Hepatocyte (in vitro differentiated cells): ENCODE results near the gene SART3. TPM values are rescaled to one million over a fixed set of nuclear protein-coding genes. Genes with fewer than 3 reads are reported as not detected.

ENCODE experiments used
- DNase-seq: peaks from one replicate; pipeline ENCODE4 v3.0.0-alpha.2; 2016; ENCODE audit warnings: low spot score
- H2AFZ ChIP-seq: fragments of 200-600 bp; sonication (generic); 2 replicates; pipeline ENCODE4 v1.6.0; 2016; ENCODE audit warnings: antibody characterized with exemption, mild to moderate bottlenecking
- H3K27ac ChIP-seq: fragments of 200-600 bp; sonication (generic); 2 replicates; pipeline ENCODE4 v1.5.1; 2016; ENCODE audit warnings: mild to moderate bottlenecking
- H3K27me3 ChIP-seq: fragments of 200-600 bp; sonication (generic); 2 replicates; pipeline ENCODE4 v1.6.1; 2016
- H3K36me3 ChIP-seq: fragments of 200-600 bp; sonication (generic); replicated peaks from 2 replicates; pipeline ENCODE4 v1.5.1; 2016; ENCODE audit warnings: low read depth; ENCODE audit not compliant: insufficient read depth
- H3K4me1 ChIP-seq: fragments of 200-600 bp; sonication (generic); 2 replicates; pipeline ENCODE4 v1.5.1; 2016; ENCODE audit warnings: mild to moderate bottlenecking, moderate library complexity; ENCODE audit not compliant: insufficient read depth
- H3K4me2 ChIP-seq: fragments of 200-600 bp; sonication (generic); 2 replicates; pipeline ENCODE4 v1.6.0; 2016
- H3K4me3 ChIP-seq: fragments of 200-600 bp; sonication (generic); 2 replicates; pipeline ENCODE4 v1.5.1; 2016; ENCODE audit warnings: mild to moderate bottlenecking
- H3K79me2 ChIP-seq: fragments of 200-600 bp; sonication (generic); 2 replicates; pipeline ENCODE4 v1.6.0; 2017; ENCODE audit warnings: mild to moderate bottlenecking
- H3K9me2 ChIP-seq: fragments of 200-600 bp; sonication (generic); replicated peaks from 2 replicates; pipeline ENCODE4 v1.6.0; 2017; ENCODE audit warnings: mild to moderate bottlenecking; ENCODE audit not compliant: insufficient read depth
- H3K9me3 ChIP-seq: fragments of 200-600 bp; sonication (generic); 2 replicates; pipeline ENCODE4 v1.5.1; 2016; ENCODE audit warnings: low read depth, mild to moderate bottlenecking
- H4K20me1 ChIP-seq: fragments of 200-600 bp; sonication (generic); 2 replicates; pipeline ENCODE4 v1.6.0; 2016; ENCODE audit warnings: mild to moderate bottlenecking; ENCODE audit not compliant: insufficient read depth, poor library complexity, severe bottlenecking
- EZH2 ChIP-seq: fragments of 200-600 bp; sonication (generic); IDR thresholded peaks from 2 replicates; pipeline ENCODE4 v1.6.1; 2016; ENCODE audit warnings: antibody characterized with exemption, mild to moderate bottlenecking, borderline replicate concordance
- EZH2phosphoT487 ChIP-seq: fragments of 200-600 bp; sonication (generic); IDR thresholded peaks from one replicate; pipeline ENCODE4 v1.6.1; 2018; ENCODE audit warnings: antibody characterized with exemption, mild to moderate bottlenecking, low read depth, moderate library complexity; ENCODE audit not compliant: unreplicated experiment, severe bottlenecking
- WGBS: methylation state at CpG from one replicate; pipeline ENCODE4 v1.1.6; 2016; ENCODE audit warnings: low lambda C conversion rate; ENCODE audit errors: missing lambda C conversion rate; 5-methylcytosine and 5-hydroxymethylcytosine counted together
- polyA plus RNA-seq: library from polyadenylated mRNA; unstranded; fragments of >200 nt; fragmentation: Nextera tagmentation; extraction: Ambion mirVana; gene quantifications from 2 replicates; pipeline ENCODE4 v1.2.1, GENCODE V29; 2016
- total RNA-seq: library from RNA; depleted of rRNA; stranded (reverse); fragments of >200 nt; gene quantifications from 2 replicates; pipeline ENCODE4 v1.2.3, GENCODE V29; 2014
- TF ChIP-seq, protein P1 (sequence below): fragments of 200-600 bp; sonication (generic); IDR thresholded peaks from 2 replicates; pipeline ENCODE4 v1.5.1; 2016; ENCODE audit warnings: antibody characterized with exemption, mild to moderate bottlenecking; ENCODE audit not compliant: poor library complexity

The SART3 gene
- total and polyA plus RNA-seq, 2 experiments from 2014 or later, result 25.0 to 60.4 TPM

DNA sequence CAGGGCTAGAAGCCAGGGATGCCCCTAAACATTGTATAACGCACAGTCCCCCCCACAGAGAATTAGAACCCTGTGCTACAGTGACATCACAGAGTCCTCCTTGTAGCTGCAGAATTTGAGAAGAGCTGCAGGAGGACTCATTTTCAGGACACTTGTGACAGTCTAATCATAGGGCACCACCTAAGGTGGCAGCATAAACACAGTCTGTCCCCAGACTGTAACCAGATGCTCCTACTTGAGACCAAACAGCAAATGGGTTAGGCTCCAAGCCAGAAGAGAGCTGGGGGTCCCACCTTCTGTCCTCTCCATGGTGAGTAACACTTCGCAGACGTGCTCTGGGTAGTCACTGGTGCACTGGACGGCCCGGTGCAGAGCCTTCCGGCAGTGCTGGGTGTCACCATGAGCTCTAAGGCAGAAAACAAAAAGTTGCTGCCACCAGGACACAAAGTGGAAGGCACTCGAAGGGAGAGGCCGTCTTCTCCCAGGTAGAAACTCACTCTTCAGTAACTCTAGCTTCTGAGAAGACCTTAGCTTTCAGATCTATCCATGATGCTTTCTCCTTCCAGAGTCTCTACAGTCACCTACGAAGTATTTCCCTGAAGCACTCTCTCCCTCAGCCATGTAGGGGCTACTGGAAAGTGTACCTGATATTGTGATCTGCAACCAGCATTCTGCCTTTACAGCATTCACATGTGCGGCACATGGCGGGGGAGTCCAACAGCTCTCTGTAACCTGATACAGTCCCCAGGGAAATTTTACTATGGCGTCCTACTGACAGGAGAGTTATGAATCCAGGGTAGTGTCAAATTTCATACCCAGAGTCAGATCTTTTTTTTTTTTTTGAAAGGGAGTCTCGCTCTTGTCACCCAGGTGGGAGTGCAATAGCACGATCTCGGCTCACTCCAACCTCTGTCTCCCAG, 28.8 kb downstream of the SART3 start:
- Histone ChIP-seq H3K9me2 (no peaks in the 10 kb centered on the region), H3K27ac (no peak overlapping the region), H3K79me2 (peaks cover 2% of the 10 kb centered on the region), H4K20me1 (no peaks in the 10 kb centered on the region), H2AFZ (no peak overlapping the region), H3K4me2 (no peak overlapping the region), H3K4me3 (no peak overlapping the region), H3K4me1 (no peaks in the 10 kb centered on the region), H3K9me3 (no peaks in the 10 kb centered on the region), H3K36me3 (no peaks in the 10 kb centered on the region), H3K27me3 (no peaks in the 10 kb centered on the region)
- TF ChIP-seq EZH2 (no peak), EZH2phosphoT487 (no peak)
- TF ChIP-seq, protein P1, sequence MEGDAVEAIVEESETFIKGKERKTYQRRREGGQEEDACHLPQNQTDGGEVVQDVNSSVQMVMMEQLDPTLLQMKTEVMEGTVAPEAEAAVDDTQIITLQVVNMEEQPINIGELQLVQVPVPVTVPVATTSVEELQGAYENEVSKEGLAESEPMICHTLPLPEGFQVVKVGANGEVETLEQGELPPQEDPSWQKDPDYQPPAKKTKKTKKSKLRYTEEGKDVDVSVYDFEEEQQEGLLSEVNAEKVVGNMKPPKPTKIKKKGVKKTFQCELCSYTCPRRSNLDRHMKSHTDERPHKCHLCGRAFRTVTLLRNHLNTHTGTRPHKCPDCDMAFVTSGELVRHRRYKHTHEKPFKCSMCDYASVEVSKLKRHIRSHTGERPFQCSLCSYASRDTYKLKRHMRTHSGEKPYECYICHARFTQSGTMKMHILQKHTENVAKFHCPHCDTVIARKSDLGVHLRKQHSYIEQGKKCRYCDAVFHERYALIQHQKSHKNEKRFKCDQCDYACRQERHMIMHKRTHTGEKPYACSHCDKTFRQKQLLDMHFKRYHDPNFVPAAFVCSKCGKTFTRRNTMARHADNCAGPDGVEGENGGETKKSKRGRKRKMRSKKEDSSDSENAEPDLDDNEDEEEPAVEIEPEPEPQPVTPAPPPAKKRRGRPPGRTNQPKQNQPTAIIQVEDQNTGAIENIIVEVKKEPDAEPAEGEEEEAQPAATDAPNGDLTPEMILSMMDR, result no peak
- no peak for DNase-seq
- WGBS, result 90% methylated on average over 15 of the region's 15 CpGs

DNA sequence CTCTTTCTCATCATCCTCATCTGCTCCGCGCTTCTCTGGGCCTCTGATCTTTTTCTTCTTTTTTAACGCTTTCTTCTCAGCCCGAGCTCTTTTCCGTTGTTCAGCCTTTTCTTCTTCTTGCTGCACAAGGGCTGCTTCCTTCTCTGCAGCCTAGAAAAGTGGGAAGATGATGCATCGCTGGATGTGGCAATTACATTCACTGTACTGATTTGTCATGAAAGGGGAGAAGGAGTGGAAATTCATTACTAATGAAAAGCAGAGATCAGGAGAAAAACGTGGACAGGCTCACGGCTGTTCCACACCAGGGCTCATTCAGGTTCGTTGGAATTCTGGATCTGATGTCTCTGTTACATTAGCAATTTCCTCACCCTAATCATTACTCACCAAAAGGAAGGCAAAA, 30.8 kb downstream of the SART3 start:
- Histone ChIP-seq H2AFZ (no peak overlapping the region), H3K4me1 (no peaks in the 10 kb centered on the region), H3K79me2 (no peaks in the 10 kb centered on the region), H3K9me3 (no peaks in the 10 kb centered on the region), H3K9me2 (no peaks in the 10 kb centered on the region), H3K27ac (no peak overlapping the region), H3K27me3 (no peaks in the 10 kb centered on the region), H4K20me1 (no peaks in the 10 kb centered on the region), H3K4me2 (no peak overlapping the region), H3K4me3 (no peak overlapping the region), H3K36me3 (no peaks in the 10 kb centered on the region)
- TF ChIP-seq EZH2phosphoT487 (no peak), EZH2 (no peak)
- TF ChIP-seq, protein P1, result no peak
- no peak for DNase-seq
- 96% methylated on average over 9 of the region's 9 CpGs for WGBS

DNA sequence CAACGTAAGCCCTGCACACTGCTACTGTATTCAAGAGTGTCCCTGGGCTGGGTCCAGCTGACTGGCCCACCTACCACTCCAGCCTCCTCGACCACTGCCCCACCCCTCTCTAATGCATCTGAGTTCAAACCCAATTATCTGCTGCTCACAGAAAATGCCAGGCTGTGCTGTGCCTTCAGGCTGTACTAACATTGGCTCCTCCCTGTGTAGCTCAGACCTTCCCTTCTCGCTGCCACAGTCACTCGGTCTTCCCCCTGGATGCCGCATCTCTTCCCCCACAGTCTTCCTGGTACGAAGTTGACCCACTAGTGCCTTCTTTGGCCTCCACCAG, 33.8 kb downstream of the SART3 start:
- no peak for DNase-seq
- peaks cover 4% of the 10 kb centered on the region for H3K36me3 ChIP-seq
- 93% methylated on average over 6 of the region's 6 CpGs for WGBS
- no peak overlapping the region for H3K4me2 ChIP-seq
- H3K27me3 ChIP-seq, result no peaks in the 10 kb centered on the region
- H3K27ac ChIP-seq, result no peak overlapping the region
- no peaks in the 10 kb centered on the region for H3K9me3 ChIP-seq
- H4K20me1 ChIP-seq, result no peaks in the 10 kb centered on the region
- no peaks in the 10 kb centered on the region for H3K4me1 ChIP-seq
- H3K79me2 ChIP-seq, result no peaks in the 10 kb centered on the region
- TF ChIP-seq, protein P1, result no peak
- TF ChIP-seq EZH2 (no peak), EZH2phosphoT487 (no peak)
- no peaks in the 10 kb centered on the region for H3K9me2 ChIP-seq
- no peak overlapping the region for H3K4me3 ChIP-seq
- H2AFZ ChIP-seq, result no peak overlapping the region
